ENCODE data around the gene AK2.

- TF ChIP-seq POLR2A (IDR thresholded peaks at IDR 0.05; ENCODE audit: low read depth, low read length): no peak
- TF ChIP-seq TAF1 (IDR thresholded peaks at IDR 0.05; ENCODE audit: borderline replicate concordance, low read depth, low read length): no peak
Measured at GRCh38 chr1:33008051-33008914, 28.4 kb downstream of the AK2 start.
